Kidney (tissue), 14 donors: ENCODE data around the gene C1orf21. TPM values are rescaled to one million over a fixed set of nuclear protein-coding genes. Genes with fewer than 3 reads are reported as not detected.

Experiments used
- DNase-seq, 5 donors: peaks; one replicate each; pipeline ENCODE4 v3.0.0-alpha.2; 2013 to 2020
- FAIRE-seq: peaks from 2 replicates; lab custom pipeline; 2012; peaks lifted over from hg19 to GRCh38; lab: Jason Lieb, UNC
- H3K27ac ChIP-seq, 2 donors: one replicate each; pipeline ENCODE4 v1.7.0; 2013; ENCODE audit warnings: low read depth in 2 of 2, low read length in 2 of 2, inconsistent platforms in 1 of 2
- H3K27me3 ChIP-seq: one replicate; pipeline ENCODE4 v1.7.1; 2013; ENCODE audit warnings: low read length, inconsistent platforms; ENCODE audit not compliant: control insufficient read depth, insufficient read depth
- H3K36me3 ChIP-seq, 3 donors: one replicate each; pipeline versions ENCODE4 v1.7.0 to v1.7.1; 2013; ENCODE audit warnings: low read length in 3 of 3, control low read depth in 1 of 3, inconsistent platforms in 1 of 3; ENCODE audit not compliant: insufficient read depth in 3 of 3, control insufficient read depth in 2 of 3
- H3K4me1 ChIP-seq, 3 donors: one replicate each; pipeline versions ENCODE4 v1.7.0 to v1.7.1; 2013; ENCODE audit warnings: low read length in 3 of 3, inconsistent platforms in 1 of 3, low read depth in 1 of 3; ENCODE audit not compliant: control insufficient read depth in 2 of 3, insufficient read depth in 2 of 3
- H3K4me3 ChIP-seq, 3 donors: one replicate each; pipeline versions ENCODE4 v1.7.0 to v1.8.1; 2013; ENCODE audit warnings: low read length in 3 of 3, control low read depth in 1 of 3, inconsistent platforms in 1 of 3
- H3K9ac ChIP-seq, 3 donors: one replicate each; pipeline versions ENCODE4 v1.7.0 to v1.7.1; 2013; ENCODE audit warnings: low read length in 3 of 3, control low read depth in 1 of 3, inconsistent platforms in 1 of 3
- H3K9me3 ChIP-seq, 3 donors: one replicate each; pipeline versions ENCODE4 v1.7.0 to v1.7.1; 2013; ENCODE audit warnings: low read length in 3 of 3, control low read depth in 1 of 3, inconsistent platforms in 1 of 3; ENCODE audit not compliant: control insufficient read depth in 2 of 3, insufficient read depth in 1 of 3
- intact Hi-C: fragments of 100-400 bp; cut with DNase I; formaldehyde crosslinking; loops from one replicate; pipeline ENCODE4 v1.11.1; 2022
- polyA plus RNA-seq: library from polyadenylated mRNA; stranded (reverse); fragments of 350-450 nt; fragmentation: Illumina TruSeq; extraction: RNeasy Lipid Tissue Mini Kit (QIAGEN cat#74804); gene quantifications from one replicate; pipeline ENCODE4 v1.2.3, GENCODE V29; 2014; ENCODE audit warnings: low read depth, low replicate concordance; ENCODE audit not compliant: insufficient read depth
- total RNA-seq: library from RNA; stranded (reverse); fragmentation: NEBNext Ultra II Directional; extraction: Animal tissue kit (Norgen Biotek cat#: 25700); gene quantifications from one replicate; pipeline ENCODE4 v1.2.1, GENCODE V29; 2021
- TF ChIP-seq, protein P1 (sequence below): IDR thresholded peaks from 3 replicates; pipeline ENCODE4 v1.5.1; 2012; ENCODE audit warnings: mild to moderate bottlenecking, moderate library complexity, borderline replicate concordance; ENCODE audit not compliant: insufficient read depth; ENCODE audit errors: extremely low read depth
- donor health status: control.
- donor health status: control.
- donor health status: control.
- donor health status: control.
- donor health status: control.
- donor health status: DM: yes; HTN: yes; CAD: no.
- donor health status: Normal renal cell carcinoma (clear cell type).

Gene C1orf21
- total and polyA plus RNA-seq, 2 donors from 2014 or later = 18.3 to 18.6 TPM

DNA sequence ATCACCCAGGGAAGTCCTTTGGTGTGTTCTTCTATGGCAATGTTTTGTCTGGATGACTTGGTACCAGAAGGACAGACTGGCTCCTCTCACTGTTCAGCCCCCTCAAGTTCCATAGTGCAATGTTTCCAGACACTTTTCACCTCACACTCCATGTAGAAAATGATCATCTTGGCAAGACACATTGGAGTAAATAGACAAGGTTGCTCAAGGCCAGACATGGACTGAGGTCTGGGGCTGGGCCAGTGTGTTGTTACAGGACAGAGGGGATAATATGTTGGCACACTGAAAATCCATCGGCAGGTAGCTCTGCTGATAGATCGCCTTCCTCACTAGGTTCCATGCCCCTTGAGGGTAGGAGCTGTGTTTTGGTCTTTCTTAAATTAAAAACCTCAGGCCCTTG is 51.5 kb downstream of the C1orf21 start:
- H3K4me1 ChIP-seq = no peaks in the 10 kb centered on the region
- FAIRE-seq (no peak), DNase-seq (no peak)
- intact Hi-C loops = no loop called here
- TF ChIP-seq, protein P1, sequence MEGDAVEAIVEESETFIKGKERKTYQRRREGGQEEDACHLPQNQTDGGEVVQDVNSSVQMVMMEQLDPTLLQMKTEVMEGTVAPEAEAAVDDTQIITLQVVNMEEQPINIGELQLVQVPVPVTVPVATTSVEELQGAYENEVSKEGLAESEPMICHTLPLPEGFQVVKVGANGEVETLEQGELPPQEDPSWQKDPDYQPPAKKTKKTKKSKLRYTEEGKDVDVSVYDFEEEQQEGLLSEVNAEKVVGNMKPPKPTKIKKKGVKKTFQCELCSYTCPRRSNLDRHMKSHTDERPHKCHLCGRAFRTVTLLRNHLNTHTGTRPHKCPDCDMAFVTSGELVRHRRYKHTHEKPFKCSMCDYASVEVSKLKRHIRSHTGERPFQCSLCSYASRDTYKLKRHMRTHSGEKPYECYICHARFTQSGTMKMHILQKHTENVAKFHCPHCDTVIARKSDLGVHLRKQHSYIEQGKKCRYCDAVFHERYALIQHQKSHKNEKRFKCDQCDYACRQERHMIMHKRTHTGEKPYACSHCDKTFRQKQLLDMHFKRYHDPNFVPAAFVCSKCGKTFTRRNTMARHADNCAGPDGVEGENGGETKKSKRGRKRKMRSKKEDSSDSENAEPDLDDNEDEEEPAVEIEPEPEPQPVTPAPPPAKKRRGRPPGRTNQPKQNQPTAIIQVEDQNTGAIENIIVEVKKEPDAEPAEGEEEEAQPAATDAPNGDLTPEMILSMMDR = no peak
- no peak overlapping the region for H3K9ac ChIP-seq
- H3K4me3 ChIP-seq = no peak overlapping the region
- no peaks in the 10 kb centered on the region for H3K36me3 ChIP-seq
- H3K9me3 ChIP-seq = no peaks in the 10 kb centered on the region
- H3K27ac ChIP-seq = no peak overlapping the region
- no peaks in the 10 kb centered on the region for H3K27me3 ChIP-seq

DNA sequence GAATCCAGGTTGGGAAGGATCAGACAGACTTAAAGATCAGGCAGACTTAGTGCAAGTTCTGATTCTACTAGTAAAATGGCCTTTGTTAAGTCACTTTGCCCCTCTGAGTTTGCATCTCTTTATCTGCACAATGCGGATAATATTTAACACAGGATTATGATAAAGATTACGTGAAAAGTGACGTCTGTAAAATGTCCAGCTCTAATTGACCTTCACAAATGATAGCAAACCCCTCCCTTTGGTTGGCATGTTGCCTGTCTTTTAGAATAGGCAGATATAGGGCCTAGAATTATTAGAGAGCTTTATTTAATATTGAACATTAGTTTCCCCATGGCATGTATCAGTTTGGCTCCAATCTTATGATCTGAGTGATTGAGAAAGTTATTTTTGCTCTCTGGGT is 55.4 kb downstream of the C1orf21 start:
- Histone ChIP-seq H3K4me1 (no peaks in the 10 kb centered on the region), H3K27me3 (no peaks in the 10 kb centered on the region), H3K9ac (no peak overlapping the region), H3K4me3 (no peak overlapping the region), H3K9me3 (no peaks in the 10 kb centered on the region), H3K27ac (no peak overlapping the region), H3K36me3 (no peaks in the 10 kb centered on the region)
- TF ChIP-seq, protein P1 = no peak
- intact Hi-C loops = no loop called here
- no peak for DNase-seq
- no peak for FAIRE-seq

DNA sequence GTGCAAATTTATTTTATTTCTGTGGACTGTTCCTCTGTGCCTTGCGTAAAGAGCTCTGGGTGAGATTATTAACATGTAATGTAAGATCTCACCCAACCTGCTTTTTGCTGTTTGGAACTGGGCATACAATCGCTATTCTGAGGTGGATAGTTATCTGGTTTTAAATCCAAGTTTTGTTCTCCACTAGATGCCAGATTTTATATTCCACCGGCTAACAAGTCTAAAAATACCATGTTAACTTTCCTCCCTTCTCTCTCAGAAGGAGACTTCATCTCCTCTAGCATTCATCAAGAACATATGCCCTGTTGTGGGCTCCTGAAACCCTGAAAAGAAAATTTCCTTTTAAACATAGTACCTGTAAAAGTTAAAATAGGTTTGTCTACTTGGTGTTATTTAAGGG is 56.4 kb downstream of the C1orf21 start:
- H3K9me3 ChIP-seq = no peaks in the 10 kb centered on the region
- no peak overlapping the region for H3K9ac ChIP-seq
- FAIRE-seq (no peak), DNase-seq (no peak)
- TF ChIP-seq, protein P1 = no peak
- no peaks in the 10 kb centered on the region for H3K36me3 ChIP-seq
- no peak overlapping the region for H3K4me3 ChIP-seq
- no peak overlapping the region for H3K27ac ChIP-seq
- intact Hi-C loops = no loop called here
- no peaks in the 10 kb centered on the region for H3K4me1 ChIP-seq
- no peaks in the 10 kb centered on the region for H3K27me3 ChIP-seq

DNA sequence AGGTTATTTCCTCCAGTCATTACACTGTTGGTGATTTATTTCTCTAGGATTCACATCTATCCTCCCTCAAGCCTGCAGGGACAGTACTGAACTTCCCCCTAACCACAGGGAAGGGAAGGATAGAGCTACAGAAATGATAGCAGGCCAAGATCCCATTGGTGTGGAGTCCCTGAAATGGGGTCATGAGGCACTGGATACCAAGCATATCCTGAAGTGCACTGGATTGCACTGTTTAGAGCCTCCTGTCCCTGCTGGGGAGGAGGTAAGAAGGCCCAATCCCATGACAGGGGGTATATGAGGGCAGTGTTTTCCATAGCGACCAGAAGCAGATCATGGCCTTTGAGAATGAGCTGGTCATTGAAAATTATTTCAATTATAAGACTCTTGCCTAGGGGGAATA is 56.8 kb downstream of the C1orf21 start:
- DNase-seq = no peak
- TF ChIP-seq, protein P1 = no peak
- no peak overlapping the region for H3K27ac ChIP-seq
- H3K36me3 ChIP-seq = no peaks in the 10 kb centered on the region
- FAIRE-seq = no peak
- H3K9me3 ChIP-seq = no peaks in the 10 kb centered on the region
- intact Hi-C loops = no loop called here
- no peaks in the 10 kb centered on the region for H3K4me1 ChIP-seq
- H3K27me3 ChIP-seq = no peaks in the 10 kb centered on the region
- H3K4me3 ChIP-seq = no peak overlapping the region
- H3K9ac ChIP-seq = no peak overlapping the region
